HEK293 (cell line): ENCODE data around the gene METTL25B.

Experiments used
- CTCF ChIA-PET: fragments of 350-600 bp; formaldehyde crosslinking; extraction: SDS; loops from one replicate; lab custom pipeline; 2021; ENCODE audit warnings: antibody characterized with exemption; lab: Yijun Ruan, JAX
- POLR2A ChIA-PET: fragments of 300-600 bp; formaldehyde crosslinking; extraction: SDS; loops from one replicate; lab custom pipeline; 2020; ENCODE audit warnings: antibody characterized with exemption, inconsistent platforms; lab: Yijun Ruan, JAX
- H3K27ac ChIP-seq: fragments of 200-500 bp; sonication (Bioruptor generic); 2 replicates; pipeline ENCODE4 v1.5.1; 2014; ENCODE audit warnings: low read depth, low read length, control low read depth, inconsistent platforms; ENCODE audit errors: extremely low read depth
- H3K36me3 ChIP-seq, 2 experiments: fragments of 200-500 bp in 1 of 2; sonication (Bioruptor generic) in 1 of 2; 1 replicate in 1 of 2; 2 replicates in 1 of 2; pipeline ENCODE4 v1.5.1; 2014 to 2017; ENCODE audit warnings: inconsistent platforms in 2 of 2, low read length in 2 of 2; ENCODE audit not compliant: control insufficient read depth in 2 of 2, insufficient read depth in 1 of 2
- H3K4me1 ChIP-seq: fragments of 200-500 bp; sonication (Bioruptor generic); 2 replicates; pipeline ENCODE4 v1.5.1; 2014; ENCODE audit warnings: mild to moderate bottlenecking, low read length, inconsistent platforms; ENCODE audit not compliant: control insufficient read depth, insufficient read depth
- H3K4me3 ChIP-seq: 2 replicates; pipeline ENCODE4 v1.5.1; 2011; ENCODE audit warnings: low read depth, mild to moderate bottlenecking, control low read depth, low read length, moderate library complexity
- H3K9me3 ChIP-seq: fragments of 200-500 bp; sonication (Bioruptor generic); 2 replicates; pipeline ENCODE4 v1.5.1; 2014; ENCODE audit warnings: low read depth, low read length, inconsistent platforms; ENCODE audit not compliant: control insufficient read depth, insufficient read depth
- HOXC10 ChIP-seq: sonication (generic); formaldehyde crosslinking; IDR thresholded peaks from 2 replicates; pipeline ENCODE4 v1.8.1; 2023; ENCODE audit warnings: mild to moderate bottlenecking, missing genetic modification reagents
- KLF17 ChIP-seq: fragments of 450-650 bp; formaldehyde crosslinking; IDR thresholded peaks from 2 replicates; pipeline ENCODE4 v1.5.1; 2016; ENCODE audit warnings: missing biosample characterization, missing genetic modification characterization
- KLF8 ChIP-seq: fragments of 450-650 bp; formaldehyde crosslinking; IDR thresholded peaks from 2 replicates; pipeline ENCODE4 v1.5.1; 2016; ENCODE audit warnings: missing biosample characterization, missing genetic modification characterization
- PRDM10 ChIP-seq: fragments of 450-650 bp; formaldehyde crosslinking; IDR thresholded peaks from 2 replicates; pipeline ENCODE4 v1.5.1; 2016; ENCODE audit warnings: missing biosample characterization, missing genetic modification characterization
- ZBTB10 ChIP-seq: fragments of 450-650 bp; formaldehyde crosslinking; IDR thresholded peaks from 2 replicates; pipeline ENCODE4 v1.5.1; 2016; ENCODE audit warnings: missing biosample characterization, missing genetic modification characterization
- ZBTB17 ChIP-seq: fragments of 450-650 bp; formaldehyde crosslinking; IDR thresholded peaks from 2 replicates; pipeline ENCODE4 v1.5.1; 2016; ENCODE audit warnings: missing biosample characterization, missing genetic modification characterization
- ZBTB6 ChIP-seq: fragments of 450-650 bp; formaldehyde crosslinking; IDR thresholded peaks from 2 replicates; pipeline ENCODE4 v1.5.1; 2017; ENCODE audit warnings: missing biosample characterization, missing genetic modification characterization
- ZNF169 ChIP-seq: fragments of 450-650 bp; formaldehyde crosslinking; IDR thresholded peaks from 2 replicates; pipeline ENCODE4 v1.5.1; 2016; ENCODE audit warnings: missing biosample characterization, missing genetic modification characterization
- ZNF221 ChIP-seq: fragments of 450-650 bp; formaldehyde crosslinking; IDR thresholded peaks from 2 replicates; pipeline ENCODE4 v1.5.1; 2017; ENCODE audit warnings: missing biosample characterization, missing genetic modification characterization, borderline replicate concordance
- ZNF292 ChIP-seq: fragments of 450-650 bp; formaldehyde crosslinking; IDR thresholded peaks from 2 replicates; pipeline ENCODE4 v1.5.1; 2016; ENCODE audit warnings: low read depth, missing biosample characterization, missing genetic modification characterization, borderline replicate concordance
- ZNF391 ChIP-seq: fragments of 450-650 bp; formaldehyde crosslinking; IDR thresholded peaks from 2 replicates; pipeline ENCODE4 v1.5.1; 2016; ENCODE audit warnings: low read depth, missing biosample characterization, missing genetic modification characterization, borderline replicate concordance
- ZNF404 ChIP-seq: fragments of 450-650 bp; formaldehyde crosslinking; IDR thresholded peaks from 2 replicates; pipeline ENCODE4 v1.5.1; 2017; ENCODE audit warnings: missing biosample characterization, missing genetic modification characterization
- ZNF600 ChIP-seq: fragments of 450-650 bp; formaldehyde crosslinking; IDR thresholded peaks from 2 replicates; pipeline ENCODE4 v1.5.1; 2016; ENCODE audit warnings: missing biosample characterization, missing genetic modification characterization
- ZNF624 ChIP-seq: fragments of 450-650 bp; formaldehyde crosslinking; IDR thresholded peaks from 2 replicates; pipeline ENCODE4 v1.5.1; 2017; ENCODE audit warnings: missing biosample characterization, missing genetic modification characterization
- ZNF707 ChIP-seq: fragments of 450-650 bp; formaldehyde crosslinking; IDR thresholded peaks from 2 replicates; pipeline ENCODE4 v1.5.1; 2016; ENCODE audit warnings: missing biosample characterization, missing genetic modification characterization
- ZNF830 ChIP-seq: fragments of 450-650 bp; IDR thresholded peaks from 2 replicates; pipeline ENCODE4 v1.5.0; 2018; ENCODE audit warnings: missing biosample characterization, missing genetic modification characterization, low read depth, mild to moderate bottlenecking, moderate library complexity
- ZSCAN23 ChIP-seq: fragments of 450-650 bp; formaldehyde crosslinking; IDR thresholded peaks from 2 replicates; pipeline ENCODE4 v1.5.1; 2016; ENCODE audit warnings: missing biosample characterization, missing genetic modification characterization

The METTL25B gene

GRCh38 chr1:156689953-156690674, 38.2 kb upstream of the METTL25B start (continued):
- TF ChIP-seq ZBTB10 (tag by site-specific recombination) (peak; percentile 49; the same call in 1 of the 2 replicates), KLF17 (tag by site-specific recombination) (0 out of 2 replicates have a peak, but pooled peaks have one; percentile 43), ZSCAN23 (0 out of 2 replicates have a peak, but pooled peaks have one; percentile 21), ZNF624 (tag by site-specific recombination) (no peak)

GRCh38 chr1:156690675-156691036, 37.6 kb upstream of the METTL25B start:
- Histone ChIP-seq H3K4me3 (no peak overlapping the region), H3K4me1 (peaks cover 16% of the 10 kb centered on the region), H3K9me3 (no peaks in the 10 kb centered on the region), H3K27ac (no peak overlapping the region; the same call in 1 of the 2 replicates), H3K36me3 (no peaks in the 10 kb centered on the region)
- TF ChIP-seq ZBTB17 (tag by site-specific recombination) (no peak), ZNF600 (tag by site-specific recombination) (peak; percentile 89)
- ChIA-PET CTCF (interaction anchor here (0.6 to 21.1 kb wide), 23 partner anchors 14 to 496 kb away, joined by 3 to 579 read pairs (median 10); partner anchors contain the start of genes CRABP2, INSRR, ISG20L2 and METTL25B), POLR2A (interaction anchor here (1.3 to 3.9 kb wide), 7 partner anchors 14 to 50 kb away, joined by 3 to 44 read pairs (median 11); partner anchors contain the start of genes CRABP2, ISG20L2, METTL25B and MRPL24)

GRCh38 chr1:156691191-156691590, 37.1 kb upstream of the METTL25B start:
- ChIA-PET POLR2A (interaction anchor here (1.9 to 3.9 kb wide), 5 partner anchors 14 to 50 kb away, joined by 8 to 44 read pairs (median 29); partner anchors contain the start of genes CRABP2, ISG20L2, METTL25B and MRPL24), CTCF (interaction anchor here (0.5 to 21.1 kb wide), 14 partner anchors 14 to 496 kb away, joined by 3 to 579 read pairs (median 99); partner anchors contain the start of genes CRABP2, INSRR, ISG20L2 and METTL25B)
- no peak overlapping the region for H3K4me3 ChIP-seq
- no peak for TF ChIP-seq ZNF707 (tag by site-specific recombination)
- TF ChIP-seq ZNF391 (tag by site-specific recombination) = no peak
- no peak for TF ChIP-seq ZNF292
- TF ChIP-seq KLF8 = no peak
- TF ChIP-seq ZNF624 (tag by site-specific recombination) = no peak
- no peak for TF ChIP-seq HOXC10
- no peak for TF ChIP-seq ZNF169 (tag by site-specific recombination)
- no peak for TF ChIP-seq ZNF830 (tag by site-specific recombination)
- no peak for TF ChIP-seq KLF17 (tag by site-specific recombination)
- TF ChIP-seq ZNF404 = no peak
- TF ChIP-seq ZNF221 (tag by site-specific recombination) = no peak
- no peak for TF ChIP-seq PRDM10 (tag by site-specific recombination)
- TF ChIP-seq ZBTB6 (tag by site-specific recombination) = no peak
- TF ChIP-seq, all 188 proteins: peak for 0
- Histone ChIP-seq H3K4me1 (peaks cover 16% of the 10 kb centered on the region), H3K27ac (no peak overlapping the region), H3K9me3 (no peaks in the 10 kb centered on the region), H3K36me3 (no peaks in the 10 kb centered on the region)
